Endothelial cell (in vitro differentiated cells): ENCODE data around the gene CEP131. TPM values are rescaled to one million over a fixed set of nuclear protein-coding genes. Genes with fewer than 3 reads are reported as not detected.

ENCODE experiments used
- DNase-seq: peaks from one replicate; pipeline ENCODE4 v3.0.0; 2021; ENCODE audit warnings: low spot score
- H3K27ac Mint-ChIP-seq: one replicate; pipeline ENCODE4 v1.8.0; 2021; ENCODE audit warnings: mixed read lengths, inconsistent platforms; ENCODE audit not compliant: unreplicated experiment
- H3K27me3 Mint-ChIP-seq: one replicate; pipeline ENCODE4 v1.8.0; 2021; ENCODE audit warnings: mild to moderate bottlenecking, moderate library complexity, mixed read lengths, inconsistent platforms; ENCODE audit not compliant: unreplicated experiment
- H3K36me3 Mint-ChIP-seq: one replicate; pipeline ENCODE4 v1.8.0; 2021; ENCODE audit warnings: mild to moderate bottlenecking, low read depth, mixed read lengths, inconsistent platforms; ENCODE audit not compliant: unreplicated experiment
- H3K4me1 Mint-ChIP-seq: one replicate; pipeline ENCODE4 v1.8.0; 2021; ENCODE audit warnings: mild to moderate bottlenecking, mixed read lengths, inconsistent platforms; ENCODE audit not compliant: unreplicated experiment
- H3K4me3 Mint-ChIP-seq: one replicate; pipeline ENCODE4 v1.8.0; 2021; ENCODE audit warnings: mild to moderate bottlenecking, mixed read lengths, inconsistent platforms; ENCODE audit not compliant: unreplicated experiment
- H3K9me3 Mint-ChIP-seq: one replicate; pipeline ENCODE4 v1.8.0; 2021; ENCODE audit warnings: mixed read lengths, inconsistent platforms; ENCODE audit not compliant: unreplicated experiment
- total RNA-seq: library from RNA; stranded (reverse); fragmentation: NEBNext Ultra II Directional; extraction: Animal tissue kit (Norgen Biotek cat#: 25700); gene quantifications from one replicate; pipeline ENCODE4 v1.2.1, GENCODE V29; 2021; ENCODE audit not compliant: unreplicated experiment
- TF ChIP-seq, protein P1 (sequence below): fragments of 200-600 bp; sonication (generic); IDR thresholded peaks from one replicate; pipeline ENCODE4 v1.5.0; 2021; ENCODE audit warnings: antibody characterized with exemption; ENCODE audit not compliant: unreplicated experiment

The CEP131 gene
- total RNA-seq, 1 donor from 2014 or later, result 21.1 TPM

DNA sequence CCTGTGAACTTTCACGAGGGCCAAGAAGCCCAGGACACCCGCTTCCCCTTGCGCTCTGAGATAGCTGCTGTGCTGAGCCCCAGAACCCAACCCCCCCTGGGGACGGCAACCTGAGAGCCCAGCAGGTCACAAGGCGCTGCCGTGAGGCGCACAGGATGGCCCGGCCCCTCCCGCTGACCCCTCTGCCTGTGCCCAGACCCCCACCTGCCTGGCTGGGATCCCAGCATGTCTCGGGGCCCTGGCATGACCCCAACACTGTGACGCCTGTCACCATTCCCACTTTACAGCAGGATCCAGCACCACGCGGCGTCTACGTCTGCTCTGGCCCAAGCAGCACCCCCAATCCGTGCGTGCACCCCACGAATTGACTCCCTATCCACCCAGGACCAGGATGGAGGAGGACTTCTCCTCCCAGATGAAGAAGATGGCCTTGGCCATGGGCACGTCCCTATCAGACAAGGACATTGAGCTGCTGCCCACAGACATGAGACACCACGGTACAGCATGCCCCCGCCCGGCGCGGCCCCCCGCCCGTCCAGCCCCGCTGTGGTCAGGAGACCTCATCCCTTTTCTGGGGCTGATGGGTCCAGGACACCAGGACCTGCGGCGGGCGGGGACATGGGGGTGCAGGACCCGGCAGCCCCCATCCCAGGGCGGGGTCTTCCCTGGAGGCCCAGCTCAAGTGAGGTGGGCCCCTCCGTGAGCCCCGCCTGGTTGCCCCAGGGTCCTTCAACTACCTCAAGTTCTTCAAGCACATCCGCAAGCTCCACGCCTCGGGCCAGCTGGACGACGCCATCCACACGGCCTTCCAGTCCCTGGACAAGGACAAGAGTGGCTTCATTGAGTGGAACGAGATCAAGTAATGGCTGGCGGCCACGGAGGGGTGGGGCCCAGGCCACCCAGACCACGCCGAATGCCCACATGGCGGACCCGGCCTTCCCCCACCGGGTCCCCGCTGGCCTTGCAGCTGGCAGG lies 41.6 kb downstream of the CEP131 start:
- Mint-ChIP-seq H3K36me3 (peaks cover 3% of the 10 kb centered on the region), H3K27me3 (no peaks in the 10 kb centered on the region), H3K4me3 (no peak overlapping the region), H3K9me3 (no peaks in the 10 kb centered on the region), H3K27ac (no peak overlapping the region), H3K4me1 (peaks cover 2% of the 10 kb centered on the region)
- TF ChIP-seq, protein P1, sequence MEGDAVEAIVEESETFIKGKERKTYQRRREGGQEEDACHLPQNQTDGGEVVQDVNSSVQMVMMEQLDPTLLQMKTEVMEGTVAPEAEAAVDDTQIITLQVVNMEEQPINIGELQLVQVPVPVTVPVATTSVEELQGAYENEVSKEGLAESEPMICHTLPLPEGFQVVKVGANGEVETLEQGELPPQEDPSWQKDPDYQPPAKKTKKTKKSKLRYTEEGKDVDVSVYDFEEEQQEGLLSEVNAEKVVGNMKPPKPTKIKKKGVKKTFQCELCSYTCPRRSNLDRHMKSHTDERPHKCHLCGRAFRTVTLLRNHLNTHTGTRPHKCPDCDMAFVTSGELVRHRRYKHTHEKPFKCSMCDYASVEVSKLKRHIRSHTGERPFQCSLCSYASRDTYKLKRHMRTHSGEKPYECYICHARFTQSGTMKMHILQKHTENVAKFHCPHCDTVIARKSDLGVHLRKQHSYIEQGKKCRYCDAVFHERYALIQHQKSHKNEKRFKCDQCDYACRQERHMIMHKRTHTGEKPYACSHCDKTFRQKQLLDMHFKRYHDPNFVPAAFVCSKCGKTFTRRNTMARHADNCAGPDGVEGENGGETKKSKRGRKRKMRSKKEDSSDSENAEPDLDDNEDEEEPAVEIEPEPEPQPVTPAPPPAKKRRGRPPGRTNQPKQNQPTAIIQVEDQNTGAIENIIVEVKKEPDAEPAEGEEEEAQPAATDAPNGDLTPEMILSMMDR, result no peak
- no peak for DNase-seq

GRCh38 chr17:81179861-81180260 lies 42.9 kb downstream of the CEP131 start:
- no peaks in the 10 kb centered on the region for H3K9me3 Mint-ChIP-seq
- TF ChIP-seq, protein P1, result no peak
- no peaks in the 10 kb centered on the region for H3K36me3 Mint-ChIP-seq
- no peak for DNase-seq
- no peak overlapping the region for H3K27ac Mint-ChIP-seq
- no peak overlapping the region for H3K4me3 Mint-ChIP-seq
- H3K4me1 Mint-ChIP-seq, result no peaks in the 10 kb centered on the region
- no peaks in the 10 kb centered on the region for H3K27me3 Mint-ChIP-seq

- H3K27me3 Mint-ChIP-seq, result no peaks in the 10 kb centered on the region
- no peak overlapping the region for H3K4me3 Mint-ChIP-seq
- no peaks in the 10 kb centered on the region for H3K4me1 Mint-ChIP-seq
- no peak for DNase-seq
- no peaks in the 10 kb centered on the region for H3K36me3 Mint-ChIP-seq
- TF ChIP-seq, protein P1, result no peak
- no peak overlapping the region for H3K27ac Mint-ChIP-seq
- no peaks in the 10 kb centered on the region for H3K9me3 Mint-ChIP-seq
Measured at GRCh38 chr17:81179220-81179619, 43.5 kb downstream of the CEP131 start.

DNA sequence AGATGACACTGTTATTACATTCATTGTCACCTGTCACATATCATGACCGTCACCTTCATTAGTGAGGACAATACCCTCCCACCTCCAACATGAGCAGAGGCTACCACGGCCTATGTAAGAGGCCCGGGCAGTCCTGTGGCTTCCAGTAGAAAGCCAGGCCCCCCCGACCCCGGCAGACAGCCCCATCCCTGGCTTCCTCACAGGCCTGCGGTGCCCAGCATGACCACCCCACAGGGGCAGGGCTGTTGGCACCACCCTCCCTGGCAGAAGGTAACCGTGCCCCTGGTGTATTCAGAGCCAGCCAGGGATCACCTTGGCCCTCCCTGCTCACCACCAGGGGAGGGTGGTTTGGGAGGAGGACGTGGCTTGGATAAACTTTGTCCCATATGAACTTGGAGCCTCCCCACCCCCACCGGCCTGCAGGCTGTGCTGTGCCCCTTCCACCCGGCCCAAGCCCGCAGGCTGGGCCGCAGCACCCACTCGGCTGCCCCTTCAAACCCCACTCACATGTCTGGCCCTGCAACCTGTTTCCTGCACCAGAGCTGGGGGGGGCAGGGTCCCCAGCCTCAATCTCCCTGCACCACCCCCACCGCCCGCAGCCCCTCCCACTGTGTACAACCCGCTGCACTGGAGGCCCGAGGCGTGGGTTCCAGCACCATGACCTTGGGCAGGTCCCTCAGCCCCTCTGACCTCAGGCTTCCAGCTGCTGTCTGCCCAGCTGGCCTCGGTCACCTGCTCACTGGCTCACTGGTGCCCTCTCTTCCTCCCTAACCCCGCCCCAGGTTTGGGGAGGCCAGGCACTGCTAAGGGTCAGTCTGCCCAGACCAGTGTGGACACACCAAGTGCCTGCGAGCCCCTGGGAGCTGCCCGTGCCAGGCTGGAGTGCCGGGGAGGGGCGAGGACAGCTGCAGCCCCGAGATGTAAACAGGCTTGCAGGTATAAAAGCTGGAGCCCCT lies 44.4 kb downstream of the CEP131 start:
- H3K36me3 Mint-ChIP-seq, result no peaks in the 10 kb centered on the region
- H3K27ac Mint-ChIP-seq, result no peak overlapping the region
- TF ChIP-seq, protein P1, result no peak
- H3K9me3 Mint-ChIP-seq, result no peaks in the 10 kb centered on the region
- H3K27me3 Mint-ChIP-seq, result peaks cover 3% of the 10 kb centered on the region
- DNase-seq, result no peak
- no peaks in the 10 kb centered on the region for H3K4me1 Mint-ChIP-seq
- no peak overlapping the region for H3K4me3 Mint-ChIP-seq
